HG03280 (cell line): ENCODE measurements around the gene CASK.

Experiments
- ATAC-seq: cut with Tn5 transposase; IDR thresholded peaks from one replicate; pipeline ENCODE4 v1.9.1; 2021; ENCODE audit warnings: mild to moderate bottlenecking, moderate library complexity; ENCODE audit not compliant: unreplicated experiment

Gene CASK

DNA sequence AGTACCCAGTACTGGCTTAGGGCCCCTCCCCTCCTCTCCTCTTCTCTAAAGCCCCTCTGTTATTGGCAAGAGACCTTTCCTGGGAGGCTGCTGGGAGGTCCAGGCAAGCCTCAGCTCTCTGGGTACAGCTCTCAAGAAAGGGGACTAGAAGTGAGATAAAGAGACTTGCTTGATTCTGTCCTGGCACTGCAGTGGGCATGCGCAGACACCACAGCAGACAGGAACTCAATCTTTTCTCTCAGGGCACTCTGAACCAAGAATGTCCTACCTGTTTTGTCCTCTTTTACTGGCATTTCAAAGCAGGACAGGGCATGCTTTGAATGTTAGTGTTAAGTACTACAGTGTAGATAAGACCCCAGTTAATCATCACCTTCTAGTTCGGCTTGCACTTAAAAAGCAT lies 401.3 kb downstream of the CASK start:
- ATAC-seq, result no peak

- ATAC-seq, result no peak
Observed at GRCh38 chrX:41519468-41519867, 403.9 kb downstream of the CASK start.

DNA sequence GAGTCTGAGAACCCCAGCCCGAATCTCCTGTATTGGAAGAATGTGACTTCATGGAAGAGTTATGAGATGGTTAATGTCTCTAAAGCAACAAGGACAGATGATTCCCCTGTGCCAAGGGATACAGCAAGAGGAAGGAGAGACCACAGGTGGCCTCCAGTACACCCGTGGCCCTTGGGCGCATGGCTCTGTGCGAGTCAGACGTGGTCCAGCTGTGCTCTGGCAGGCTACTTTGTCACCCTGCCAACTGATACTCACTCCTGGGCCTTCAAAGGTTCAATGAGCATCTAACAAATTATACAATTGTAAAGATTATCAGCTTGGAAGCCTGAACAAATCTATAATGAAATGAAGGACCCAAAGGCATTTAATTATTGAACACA lies 404.5 kb downstream of the CASK start:
- ATAC-seq, result no peak

DNA sequence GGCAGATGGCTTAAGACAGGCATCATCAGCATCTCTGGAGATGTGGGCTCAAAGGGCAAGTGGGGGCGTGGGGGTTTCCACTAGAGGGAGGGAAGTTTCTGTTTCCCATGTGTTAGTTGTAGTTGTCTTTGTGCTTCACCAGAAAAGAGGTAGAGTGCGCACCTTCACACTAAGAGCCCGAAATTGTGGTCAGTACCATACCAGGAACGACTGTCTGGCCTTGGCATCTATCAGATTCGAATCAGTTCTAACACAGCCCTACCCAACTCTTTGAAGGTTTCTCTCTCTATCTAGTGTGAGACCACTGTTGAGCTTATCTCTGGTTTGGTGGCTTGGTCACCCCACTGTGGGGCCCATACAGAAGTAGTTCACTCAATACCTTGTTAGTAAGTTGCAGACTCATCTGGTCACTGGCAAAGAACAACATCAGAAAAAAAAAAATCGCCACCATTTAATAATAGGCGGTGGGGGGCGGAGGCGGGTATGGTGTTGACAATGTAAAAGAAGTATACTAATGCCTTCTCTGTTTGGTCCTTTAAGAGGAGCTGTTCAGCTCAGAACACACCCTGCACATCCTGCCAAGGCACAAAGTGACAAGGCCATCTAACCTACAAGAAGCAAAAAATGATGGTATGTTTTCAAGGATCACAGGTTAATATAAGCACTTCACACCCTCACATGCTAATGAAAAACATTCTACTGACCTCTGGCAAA lies 405.1 kb downstream of the CASK start:
- no peak for ATAC-seq

DNA sequence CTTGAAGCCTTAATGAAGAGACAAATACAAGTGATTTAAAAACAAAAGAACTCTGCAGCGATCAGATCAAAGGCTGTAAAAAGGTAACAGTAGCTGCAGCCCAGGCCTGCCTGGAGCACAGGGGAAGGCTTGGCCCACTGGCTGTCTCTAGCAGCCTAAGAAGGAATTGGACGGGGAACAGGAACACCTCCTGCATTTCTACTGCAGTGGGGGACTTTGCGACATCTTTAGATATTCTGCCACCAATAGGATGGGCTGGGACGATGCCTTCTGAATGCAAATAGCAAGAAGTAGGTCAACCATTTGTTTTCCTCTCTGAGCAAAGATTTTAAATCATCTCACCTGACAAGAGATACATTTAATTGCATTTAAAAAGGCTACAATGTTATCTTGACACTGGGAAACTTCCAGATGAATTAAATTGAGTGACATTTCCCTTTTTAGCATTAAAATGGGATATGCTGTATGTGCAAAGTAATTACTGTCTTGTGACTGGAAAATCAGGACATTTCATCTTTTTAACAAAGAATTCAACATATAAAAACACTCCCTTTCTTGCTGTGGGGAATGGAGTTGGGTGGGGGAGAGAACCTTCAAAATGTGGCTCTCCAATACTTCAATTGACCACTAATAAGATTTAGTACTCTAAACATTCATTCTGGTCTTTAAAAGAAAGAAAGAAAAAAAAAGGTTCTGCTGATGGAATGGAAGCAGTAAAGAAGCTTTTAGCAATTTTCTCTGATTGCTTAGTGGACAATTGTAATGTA lies 406.2 kb downstream of the CASK start:
- no peak for ATAC-seq

DNA sequence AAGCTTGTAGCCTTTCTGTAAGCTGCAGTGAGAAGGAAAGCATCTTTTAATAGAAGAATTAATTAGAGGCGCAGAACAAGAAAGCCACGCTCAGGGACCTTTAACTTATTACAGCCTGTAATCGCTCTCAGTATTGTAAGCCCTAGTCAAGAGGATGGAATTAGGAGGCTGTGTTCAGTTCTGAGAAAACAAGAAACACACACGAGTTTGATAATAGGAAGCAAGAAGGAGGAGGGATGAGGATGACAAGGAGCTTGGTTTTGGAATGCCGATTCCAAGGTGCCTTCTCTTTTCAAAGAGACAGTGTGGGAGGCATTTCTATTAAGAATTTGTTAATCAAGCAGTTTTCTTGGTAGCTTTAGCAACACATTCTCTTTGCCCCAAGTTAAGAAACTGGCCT lies 406.9 kb downstream of the CASK start:
- ATAC-seq, result no peak

DNA sequence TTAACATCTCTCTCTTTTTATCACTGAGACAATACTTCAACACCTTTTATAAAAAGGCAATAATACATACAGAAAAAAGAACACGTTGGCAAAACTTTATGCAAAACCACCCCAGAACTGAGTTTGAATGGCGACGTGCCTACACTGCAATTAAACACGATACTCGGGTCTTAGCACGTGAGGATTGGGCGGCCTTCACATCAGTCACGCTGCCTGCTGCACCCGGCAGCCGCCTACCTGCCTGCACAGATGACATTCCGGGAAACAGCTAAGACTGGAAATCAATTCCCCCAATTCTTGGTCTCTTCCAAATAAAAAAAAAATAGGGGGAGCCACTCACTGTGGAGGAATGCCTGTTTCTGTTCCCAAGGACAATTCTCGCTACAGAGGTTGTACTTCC lies 408.0 kb downstream of the CASK start:
- ATAC-seq, result no peak

DNA sequence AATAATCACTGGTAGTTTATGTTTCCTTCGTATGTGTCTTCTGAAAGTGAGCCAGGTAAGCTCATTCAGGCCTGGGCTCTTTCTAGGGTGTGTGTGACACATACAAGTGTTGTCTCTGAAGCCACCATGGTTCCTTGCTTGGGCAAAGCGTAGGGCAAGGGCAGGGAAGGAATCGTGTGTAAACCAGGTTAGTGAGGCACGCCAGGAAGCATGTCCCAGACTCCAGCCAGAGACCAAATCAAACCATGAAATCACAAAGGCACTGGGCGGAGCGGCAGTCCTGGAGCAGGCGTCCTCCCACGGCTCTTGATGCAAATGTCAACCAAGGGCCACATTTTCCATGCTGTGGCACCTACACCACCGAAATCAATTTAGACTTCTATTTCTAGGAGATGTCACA lies 409.2 kb downstream of the CASK start:
- ATAC-seq, result no peak

DNA sequence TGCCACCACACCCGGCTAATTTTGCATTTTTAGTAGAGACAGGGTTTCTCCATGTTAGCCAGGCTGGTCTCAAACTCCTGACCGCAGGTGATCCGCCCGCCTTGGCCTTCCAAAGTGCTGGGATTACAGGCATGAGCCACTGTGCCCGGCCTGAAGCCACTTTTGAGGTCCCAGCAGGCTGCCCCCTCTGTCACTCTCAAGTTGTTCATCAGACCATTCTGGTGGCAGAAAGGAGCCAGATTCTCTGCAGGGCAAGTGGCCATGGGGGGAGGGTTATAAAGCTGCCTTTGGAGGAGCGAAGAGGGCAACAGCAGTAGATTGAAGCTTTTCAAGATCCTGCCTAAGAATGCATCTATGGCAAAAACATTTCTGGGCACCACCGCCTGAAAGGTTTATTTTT lies 410.5 kb downstream of the CASK start:
- peak; percentile 4 for ATAC-seq

GRCh38 chrX:41512394-41512793 lies 411.0 kb downstream of the CASK start:
- ATAC-seq, result peak; percentile 98

DNA sequence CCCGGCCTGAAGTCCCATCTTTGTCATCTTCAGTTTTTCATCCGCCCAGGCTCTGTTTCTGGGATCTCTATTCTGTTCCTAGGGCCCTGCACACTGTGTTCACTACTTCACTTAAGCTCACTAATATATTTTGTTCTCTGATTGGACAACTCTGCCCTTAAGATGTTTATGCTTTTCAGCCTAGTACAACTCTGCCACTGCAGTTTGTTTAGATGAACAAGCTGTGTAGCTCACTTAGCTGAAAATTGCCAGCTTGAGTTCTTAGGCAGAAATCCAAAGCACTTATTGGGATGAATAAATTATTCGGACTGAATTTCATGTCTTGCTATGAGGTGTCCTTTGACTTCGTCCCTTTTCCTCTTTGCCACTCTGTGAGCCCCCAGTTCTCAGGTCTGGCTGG lies 415.4 kb downstream of the CASK start:
- ATAC-seq, result no peak

DNA sequence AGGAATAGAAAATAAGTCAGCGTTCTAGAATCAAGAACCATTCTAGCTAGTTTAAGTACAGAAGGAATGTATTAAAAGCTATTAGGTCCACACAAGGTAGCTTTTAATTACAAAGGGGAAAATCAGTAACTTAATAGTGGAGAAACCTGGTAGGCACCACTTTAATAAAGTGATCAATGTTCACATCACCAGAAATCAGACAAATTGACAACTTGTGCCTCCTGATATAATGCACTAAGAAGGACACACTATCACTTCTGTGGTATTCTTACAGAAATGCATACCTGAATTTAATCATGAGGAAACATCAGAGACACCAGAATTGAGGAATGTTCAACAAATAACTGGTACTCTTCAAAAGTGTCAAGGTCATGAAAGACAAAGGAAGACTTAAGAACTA lies 421.4 kb downstream of the CASK start:
- no peak for ATAC-seq

GRCh38 chrX:41499984-41500383 lies 423.4 kb downstream of the CASK start:
- ATAC-seq, result no peak

DNA sequence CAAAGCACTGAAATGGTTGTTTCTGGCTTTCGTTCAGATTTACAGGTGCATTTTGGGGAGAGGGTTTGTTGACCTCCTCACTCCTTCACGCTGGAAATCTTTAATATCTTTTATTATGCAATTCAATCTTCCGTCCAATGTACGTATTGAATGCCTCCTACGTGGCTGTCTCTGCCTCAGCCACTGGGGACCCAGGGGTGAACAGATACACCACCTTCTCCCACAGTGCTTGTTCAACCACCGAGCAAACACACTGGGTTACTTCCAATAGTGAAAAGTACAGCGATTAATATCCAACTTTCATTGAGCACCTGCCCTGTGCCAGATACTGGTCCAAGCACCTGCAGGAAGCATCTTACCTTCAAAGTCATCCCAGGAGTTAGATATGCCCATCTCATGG lies 424.2 kb downstream of the CASK start:
- no peak for ATAC-seq

DNA sequence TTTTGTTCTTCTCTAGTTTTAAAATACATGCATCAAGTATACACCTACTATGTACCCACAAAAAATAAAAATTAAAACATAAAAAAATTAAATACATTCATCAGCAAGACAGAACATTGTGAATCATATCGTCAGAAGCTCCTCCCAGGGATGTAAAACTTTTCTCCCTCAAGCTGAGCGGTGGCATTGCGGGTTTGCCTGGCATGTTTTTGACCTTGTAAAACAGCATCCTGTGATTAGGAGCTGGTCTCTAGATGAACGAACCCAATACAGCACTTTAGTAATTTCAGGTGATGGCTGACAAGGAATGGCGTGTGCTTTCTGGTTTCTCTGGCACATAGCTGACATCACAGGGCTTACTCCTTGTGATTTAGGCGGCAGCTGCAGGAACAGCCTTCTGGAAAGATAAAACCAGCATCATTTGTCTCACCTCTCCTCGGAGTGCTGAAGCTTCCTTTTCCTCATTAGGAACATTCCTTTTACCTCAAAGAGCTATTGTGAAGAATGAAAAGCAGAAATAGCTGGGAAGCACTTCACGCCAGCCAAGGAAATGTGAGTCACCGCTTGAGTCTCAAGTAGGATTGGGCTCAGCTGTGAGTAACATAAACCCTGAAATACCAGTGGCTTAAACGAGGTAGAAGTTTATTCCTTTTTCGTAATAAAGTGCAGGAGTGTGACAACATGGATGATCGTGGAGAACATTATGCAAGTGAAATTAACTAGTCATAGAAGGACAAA lies 431.9 kb downstream of the CASK start:
- no peak for ATAC-seq

DNA sequence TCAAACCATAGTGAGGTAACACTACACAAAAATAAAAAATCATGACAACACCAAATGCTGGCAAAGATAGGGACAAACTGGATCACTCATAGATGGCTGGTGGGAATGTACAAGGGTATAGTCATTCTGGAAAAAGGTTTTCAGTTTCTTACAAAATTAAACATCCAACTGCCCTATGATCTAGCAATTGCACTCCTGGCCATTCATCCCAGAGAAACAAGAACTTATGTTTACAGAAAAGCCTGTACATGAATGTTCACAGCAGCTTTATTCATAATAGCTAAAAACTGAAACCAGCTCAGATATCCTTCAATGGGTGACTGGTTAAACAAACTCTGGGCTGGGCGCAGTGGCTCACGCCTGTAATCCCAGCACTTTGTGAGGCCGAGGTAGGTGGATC lies 432.9 kb downstream of the CASK start:
- ATAC-seq, result no peak

GRCh38 chrX:41482154-41482850 lies 441.1 kb downstream of the CASK start:
- ATAC-seq, result no peak

DNA sequence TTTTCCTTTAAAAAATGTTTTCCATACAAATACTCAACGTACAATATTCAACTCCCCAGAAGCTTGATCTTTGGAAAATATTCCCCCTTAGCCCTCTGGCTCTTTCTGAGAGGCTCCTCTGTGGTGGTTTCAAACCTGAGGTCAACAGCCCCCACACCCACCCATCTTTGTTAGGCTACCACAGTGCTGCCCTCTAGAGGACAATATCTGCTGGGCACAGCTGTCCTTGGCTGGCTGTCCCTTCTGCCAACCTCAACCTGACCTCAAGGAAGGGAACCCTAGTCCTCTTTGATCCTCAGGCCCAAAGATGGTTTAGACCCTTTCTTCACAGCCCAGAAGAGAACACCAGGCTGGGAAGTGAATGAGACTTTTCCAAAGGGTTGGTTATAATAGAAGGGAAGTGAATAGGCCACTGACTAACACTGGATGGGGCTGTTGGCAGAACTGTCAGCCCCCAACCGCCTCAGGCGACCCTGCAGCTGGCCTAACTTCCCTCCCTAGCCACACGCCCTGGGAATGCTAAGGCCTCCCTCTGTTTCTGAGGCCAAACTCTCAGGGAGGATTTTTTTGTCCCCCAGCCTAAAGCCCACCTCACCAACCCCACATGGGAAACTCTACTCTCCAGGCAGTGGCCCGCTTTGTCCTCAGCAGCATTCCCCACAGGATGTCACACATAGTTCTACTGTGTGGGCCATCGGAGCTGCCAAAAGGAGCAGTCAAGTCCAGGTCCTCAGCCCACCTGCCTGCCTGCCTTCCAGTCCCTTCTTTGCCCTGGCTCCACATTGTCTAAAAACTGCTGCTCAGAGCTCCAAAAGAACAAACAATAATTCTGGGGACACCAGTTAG lies 441.9 kb downstream of the CASK start:
- ATAC-seq, result no peak

GRCh38 chrX:41480508-41481260 lies 442.7 kb downstream of the CASK start:
- ATAC-seq, result no peak
